ENCODE data around the gene PPP1R14B. TPM values are rescaled to one million over a fixed set of nuclear protein-coding genes. Genes with fewer than 3 reads are reported as not detected.
A peak's percentile ranks its signal among the peaks of the same experiment; 100 is the strongest.

Gene PPP1R14B
- total and polyA plus RNA-seq, 2 of the 13 experiments (the other 11 are each of a cell fraction or from before 2014, with no cell fraction given), result 110 to 148 TPM

GRCh38 chr11:64240435-64241240 is 6.1 kb downstream of the PPP1R14B start, which contains the start of gene FKBP2 (continued):
- TF ChIP-seq ZNF549 (CRISPR knock-in tag; IDR thresholded peaks at IDR 0.05), result 0 out of 2 replicates have a peak, but pooled peaks have one; percentile 53
- no peak for TF ChIP-seq TEF (CRISPR knock-in tag; IDR thresholded peaks at IDR 0.05)
- 0 out of 2 replicates have a peak, but pooled peaks have one; percentile 38 for TF ChIP-seq SMAD1 (CRISPR knock-in tag; IDR thresholded peaks at IDR 0.05; ENCODE audit: borderline replicate concordance, low read depth)
- peak; percentile 41 for TF ChIP-seq HNRNPK (IDR thresholded peaks at IDR 0.05; ENCODE audit: low read depth, low read length, poor library complexity, severe bottlenecking)
- no peak for TF ChIP-seq NR2F2 (IDR thresholded peaks at IDR 0.05; ENCODE audit: borderline replicate concordance, low read depth)
- no peak for TF ChIP-seq SNAPC2 (CRISPR knock-in tag; IDR thresholded peaks at IDR 0.05)
- TF ChIP-seq ZNF160 (CRISPR knock-in tag; IDR thresholded peaks at IDR 0.05), result no peak; the same call in 1 of the 2 replicates
- TF ChIP-seq ARID2 (CRISPR knock-in tag; IDR thresholded peaks at IDR 0.05; ENCODE audit: borderline replicate concordance), result no peak
- TF ChIP-seq ZNF672 (CRISPR knock-in tag; IDR thresholded peaks at IDR 0.05), result no peak
- TF ChIP-seq STAT5B (CRISPR knock-in tag; IDR thresholded peaks at IDR 0.05), result no peak
- TF ChIP-seq ZNF318 (CRISPR knock-in tag; IDR thresholded peaks at IDR 0.05), result peak; percentile 28; the same call in 1 of the 2 replicates
- peak; percentile 60; the same call in 1 of the 2 replicates for TF ChIP-seq HDAC2 (CRISPR knock-in tag; IDR thresholded peaks at IDR 0.05)
- TF ChIP-seq ZNF652 (CRISPR knock-in tag; IDR thresholded peaks at IDR 0.05; ENCODE audit: borderline replicate concordance, low read depth), result no peak
- no peak for TF ChIP-seq ADNP (CRISPR knock-in tag; IDR thresholded peaks at IDR 0.05)
- no peak for TF ChIP-seq HHEX (CRISPR knock-in tag; IDR thresholded peaks at IDR 0.05)
- no peak for TF ChIP-seq ZNF570 (CRISPR knock-in tag; IDR thresholded peaks at IDR 0.05; ENCODE audit: borderline replicate concordance)
- TF ChIP-seq NFE2L1 (CRISPR knock-in tag; IDR thresholded peaks at IDR 0.05; ENCODE audit: borderline replicate concordance), result 0 out of 2 replicates have a peak, but pooled peaks have one; percentile 16
- no peak for TF ChIP-seq ZNF589 (CRISPR knock-in tag; conservative IDR thresholded peaks at IDR 0.05)
- no peak for TF ChIP-seq MTF1 (CRISPR knock-in tag; IDR thresholded peaks at IDR 0.05)
- no peak for TF ChIP-seq SIN3B (IDR thresholded peaks at IDR 0.05; ENCODE audit: low read length)
- TF ChIP-seq TOE1 (CRISPR knock-in tag; IDR thresholded peaks at IDR 0.05), result no peak
- TF ChIP-seq CC2D1A (CRISPR knock-in tag; IDR thresholded peaks at IDR 0.05), result no peak
- TF ChIP-seq CHCHD3 (CRISPR knock-in tag; IDR thresholded peaks at IDR 0.05), result no peak

Measured in HepG2 (cell line).